ENCODE measurements around the gene CST7. TPM values are rescaled to one million over a fixed set of nuclear protein-coding genes. Genes with fewer than 3 reads are reported as not detected.

The CST7 gene
- polyA plus RNA-seq, 1 donor from 2014 or later, result not detected

DNA sequence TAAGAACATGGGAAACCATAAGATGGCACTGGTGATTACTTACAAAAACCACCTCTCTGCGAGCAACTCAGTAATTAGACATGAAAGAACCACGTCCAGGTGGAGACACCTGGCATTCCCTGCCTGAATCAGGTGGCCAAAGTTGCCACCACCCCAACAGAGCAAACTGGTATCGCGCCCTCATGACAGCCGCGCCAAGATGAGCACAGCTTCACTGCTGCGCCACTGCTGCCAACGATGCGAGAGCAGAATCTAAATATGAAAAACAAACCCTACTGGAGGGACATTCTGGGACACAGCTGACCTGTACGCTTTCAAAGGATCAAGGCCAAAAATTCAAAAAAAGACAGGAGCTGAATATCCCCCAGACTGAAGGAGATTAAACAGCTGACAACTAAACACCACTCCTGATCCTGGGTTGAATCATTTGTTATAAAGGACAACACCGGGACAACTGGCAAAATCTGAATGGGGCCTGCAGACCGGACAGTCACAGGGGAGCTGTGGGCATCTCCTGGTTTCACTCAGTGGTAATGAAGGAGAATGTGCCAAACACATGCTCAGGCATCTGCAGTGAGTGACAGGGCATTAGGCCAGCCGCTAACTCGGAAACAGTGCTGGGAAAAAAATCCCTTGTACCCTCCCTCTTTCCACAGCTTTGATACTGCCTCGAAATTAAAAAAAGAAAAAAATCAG is 17.4 kb downstream of the CST7 start:
- H4K20me1 ChIP-seq (ENCODE audit: insufficient read depth), result no peaks in the 10 kb centered on the region
- TF ChIP-seq, protein P1, sequence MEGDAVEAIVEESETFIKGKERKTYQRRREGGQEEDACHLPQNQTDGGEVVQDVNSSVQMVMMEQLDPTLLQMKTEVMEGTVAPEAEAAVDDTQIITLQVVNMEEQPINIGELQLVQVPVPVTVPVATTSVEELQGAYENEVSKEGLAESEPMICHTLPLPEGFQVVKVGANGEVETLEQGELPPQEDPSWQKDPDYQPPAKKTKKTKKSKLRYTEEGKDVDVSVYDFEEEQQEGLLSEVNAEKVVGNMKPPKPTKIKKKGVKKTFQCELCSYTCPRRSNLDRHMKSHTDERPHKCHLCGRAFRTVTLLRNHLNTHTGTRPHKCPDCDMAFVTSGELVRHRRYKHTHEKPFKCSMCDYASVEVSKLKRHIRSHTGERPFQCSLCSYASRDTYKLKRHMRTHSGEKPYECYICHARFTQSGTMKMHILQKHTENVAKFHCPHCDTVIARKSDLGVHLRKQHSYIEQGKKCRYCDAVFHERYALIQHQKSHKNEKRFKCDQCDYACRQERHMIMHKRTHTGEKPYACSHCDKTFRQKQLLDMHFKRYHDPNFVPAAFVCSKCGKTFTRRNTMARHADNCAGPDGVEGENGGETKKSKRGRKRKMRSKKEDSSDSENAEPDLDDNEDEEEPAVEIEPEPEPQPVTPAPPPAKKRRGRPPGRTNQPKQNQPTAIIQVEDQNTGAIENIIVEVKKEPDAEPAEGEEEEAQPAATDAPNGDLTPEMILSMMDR (IDR thresholded peaks at IDR 0.05; ENCODE audit: poor library complexity, severe bottlenecking), result no peak
- TF ChIP-seq RAD21 (conservative IDR thresholded peaks at IDR 0.05) (no peak), EZH2 (IDR thresholded peaks at IDR 0.05; ENCODE audit: borderline replicate concordance, insufficient read depth, low read length, poor library complexity, severe bottlenecking) (no peak), EP300 (conservative IDR thresholded peaks at IDR 0.05; ENCODE audit: poor library complexity, severe bottlenecking) (no peak), MXI1 (conservative IDR thresholded peaks at IDR 0.05; ENCODE audit: poor library complexity, severe bottlenecking) (no peak), SMC3 (conservative IDR thresholded peaks at IDR 0.05; ENCODE audit: poor library complexity) (no peak), POLR2AphosphoS5 (IDR thresholded peaks at IDR 0.05) (no peak), TAF1 (IDR thresholded peaks at IDR 0.05; ENCODE audit: low read depth) (no peak)
- TF ChIP-seq, protein P2, sequence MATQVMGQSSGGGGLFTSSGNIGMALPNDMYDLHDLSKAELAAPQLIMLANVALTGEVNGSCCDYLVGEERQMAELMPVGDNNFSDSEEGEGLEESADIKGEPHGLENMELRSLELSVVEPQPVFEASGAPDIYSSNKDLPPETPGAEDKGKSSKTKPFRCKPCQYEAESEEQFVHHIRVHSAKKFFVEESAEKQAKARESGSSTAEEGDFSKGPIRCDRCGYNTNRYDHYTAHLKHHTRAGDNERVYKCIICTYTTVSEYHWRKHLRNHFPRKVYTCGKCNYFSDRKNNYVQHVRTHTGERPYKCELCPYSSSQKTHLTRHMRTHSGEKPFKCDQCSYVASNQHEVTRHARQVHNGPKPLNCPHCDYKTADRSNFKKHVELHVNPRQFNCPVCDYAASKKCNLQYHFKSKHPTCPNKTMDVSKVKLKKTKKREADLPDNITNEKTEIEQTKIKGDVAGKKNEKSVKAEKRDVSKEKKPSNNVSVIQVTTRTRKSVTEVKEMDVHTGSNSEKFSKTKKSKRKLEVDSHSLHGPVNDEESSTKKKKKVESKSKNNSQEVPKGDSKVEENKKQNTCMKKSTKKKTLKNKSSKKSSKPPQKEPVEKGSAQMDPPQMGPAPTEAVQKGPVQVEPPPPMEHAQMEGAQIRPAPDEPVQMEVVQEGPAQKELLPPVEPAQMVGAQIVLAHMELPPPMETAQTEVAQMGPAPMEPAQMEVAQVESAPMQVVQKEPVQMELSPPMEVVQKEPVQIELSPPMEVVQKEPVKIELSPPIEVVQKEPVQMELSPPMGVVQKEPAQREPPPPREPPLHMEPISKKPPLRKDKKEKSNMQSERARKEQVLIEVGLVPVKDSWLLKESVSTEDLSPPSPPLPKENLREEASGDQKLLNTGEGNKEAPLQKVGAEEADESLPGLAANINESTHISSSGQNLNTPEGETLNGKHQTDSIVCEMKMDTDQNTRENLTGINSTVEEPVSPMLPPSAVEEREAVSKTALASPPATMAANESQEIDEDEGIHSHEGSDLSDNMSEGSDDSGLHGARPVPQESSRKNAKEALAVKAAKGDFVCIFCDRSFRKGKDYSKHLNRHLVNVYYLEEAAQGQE (IDR thresholded peaks at IDR 0.05; ENCODE audit: borderline replicate concordance), result no peak
- no peaks in the 10 kb centered on the region for H3F3A ChIP-seq (ENCODE audit: insufficient read depth, low read length, poor library complexity, severe bottlenecking)
- H3K27me3 ChIP-seq (ENCODE audit: insufficient read depth, low read depth, low read length), result no peaks in the 10 kb centered on the region
- H3K79me2 ChIP-seq (replicated peaks; ENCODE audit: insufficient read depth, low read length), result no peaks in the 10 kb centered on the region
- H3K36me3 ChIP-seq (ENCODE audit: insufficient read depth, low read length), result peaks cover 19% of the 10 kb centered on the region
- H3K4me2 ChIP-seq (ENCODE audit: low read length), result no peak overlapping the region
- H3K27ac ChIP-seq (ENCODE audit: low read length), result no peak overlapping the region
- no peak overlapping the region for H2AFZ ChIP-seq (ENCODE audit: low read depth, low read length)
- no peaks in the 10 kb centered on the region for H3K9me3 ChIP-seq (ENCODE audit: low read length)
- no peak overlapping the region for H3K9ac ChIP-seq (ENCODE audit: low read length)
- H3K9me2 ChIP-seq (ENCODE audit: insufficient read depth, low read length), result no peaks in the 10 kb centered on the region
- H3K4me3 ChIP-seq (ENCODE audit: low read length), result no peak overlapping the region

DNA sequence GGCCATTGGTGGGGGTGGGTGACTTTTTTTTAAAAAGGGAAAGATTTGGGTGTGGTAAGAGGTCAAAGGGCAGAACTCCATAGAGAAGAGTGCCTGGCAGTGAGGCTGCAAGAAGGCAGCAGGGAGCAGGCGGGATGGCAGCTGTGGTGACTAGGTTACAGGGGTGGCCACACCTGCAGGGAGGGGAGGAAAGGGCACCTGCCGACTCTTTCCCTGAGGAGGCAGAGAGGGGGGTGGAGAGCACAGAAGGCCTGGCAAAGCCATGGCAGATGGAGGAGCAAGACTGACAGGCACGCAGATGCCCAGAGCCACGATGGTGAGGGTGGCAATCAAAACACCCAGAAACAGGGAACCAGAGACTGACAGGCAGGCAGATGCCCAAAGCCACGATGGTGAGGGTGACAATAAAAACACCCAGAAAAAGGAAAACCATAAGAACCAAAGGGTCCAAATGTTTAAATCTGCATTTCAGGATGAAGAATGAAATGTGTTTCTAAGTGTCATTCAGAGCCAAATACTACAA is 19.3 kb downstream of the CST7 start:
- H3K9ac ChIP-seq (ENCODE audit: low read length), result no peak overlapping the region
- no peak overlapping the region for H2AFZ ChIP-seq (ENCODE audit: low read depth, low read length)
- H3K9me3 ChIP-seq (ENCODE audit: low read length), result no peaks in the 10 kb centered on the region
- no peaks in the 10 kb centered on the region for H4K20me1 ChIP-seq (ENCODE audit: insufficient read depth)
- TF ChIP-seq TAF1 (IDR thresholded peaks at IDR 0.05; ENCODE audit: low read depth) (no peak), EP300 (conservative IDR thresholded peaks at IDR 0.05; ENCODE audit: poor library complexity, severe bottlenecking) (no peak), EZH2 (IDR thresholded peaks at IDR 0.05; ENCODE audit: borderline replicate concordance, insufficient read depth, low read length, poor library complexity, severe bottlenecking) (no peak)
- no peaks in the 10 kb centered on the region for H3K79me2 ChIP-seq (replicated peaks; ENCODE audit: insufficient read depth, low read length)
- peaks cover 13% of the 10 kb centered on the region for H3K36me3 ChIP-seq (ENCODE audit: insufficient read depth, low read length)
- H3K27ac ChIP-seq (ENCODE audit: low read length), result no peak overlapping the region
- no peak overlapping the region for H3K4me3 ChIP-seq (ENCODE audit: low read length)
- H3K4me2 ChIP-seq (ENCODE audit: low read length), result no peak overlapping the region
- H3K9me2 ChIP-seq (ENCODE audit: insufficient read depth, low read length), result no peaks in the 10 kb centered on the region
- H3K27me3 ChIP-seq (ENCODE audit: insufficient read depth, low read depth, low read length), result no peaks in the 10 kb centered on the region
- no peaks in the 10 kb centered on the region for H3F3A ChIP-seq (ENCODE audit: insufficient read depth, low read length, poor library complexity, severe bottlenecking)
